Loucy (cell line): ENCODE data around the gene NBEA.

ENCODE experiments used
- H2AFZ ChIP-seq: fragments of 200-600 bp; sonication (generic); 2 replicates; pipeline ENCODE4 v1.6.0; 2016; ENCODE audit warnings: antibody characterized with exemption, mild to moderate bottlenecking, low read length, moderate library complexity
- H3F3A ChIP-seq: fragments of 200-600 bp; 2 replicates; pipeline ENCODE4 v1.6.0; 2016; ENCODE audit warnings: antibody characterized with exemption, low read depth, mild to moderate bottlenecking
- H3K27me3 ChIP-seq: fragments of 200-600 bp; sonication (generic); 2 replicates; pipeline ENCODE4 v1.6.1; 2014; ENCODE audit warnings: low read length, mild to moderate bottlenecking; ENCODE audit not compliant: insufficient read depth, poor library complexity, severe bottlenecking
- H3K36me3 ChIP-seq: fragments of 200-600 bp; sonication (generic); 2 replicates; pipeline ENCODE4 v1.6.1; 2016; ENCODE audit warnings: low read length; ENCODE audit not compliant: insufficient read depth
- H3K4me1 ChIP-seq: fragments of 200-600 bp; sonication (generic); 2 replicates; pipeline ENCODE4 v1.5.1; 2014; ENCODE audit warnings: low read length, mild to moderate bottlenecking; ENCODE audit not compliant: insufficient read depth, poor library complexity, severe bottlenecking
- H3K4me2 ChIP-seq: fragments of 200-600 bp; sonication (generic); 2 replicates; pipeline ENCODE4 v1.6.0; 2014; ENCODE audit warnings: antibody characterized with exemption, low read length, low read depth, mild to moderate bottlenecking; ENCODE audit not compliant: poor library complexity, severe bottlenecking
- H3K4me3 ChIP-seq: fragments of 200-600 bp; sonication (generic); 2 replicates; pipeline ENCODE4 v1.5.1; 2014; ENCODE audit warnings: low read length, mild to moderate bottlenecking, mixed read lengths; ENCODE audit not compliant: poor library complexity, severe bottlenecking
- H3K79me2 ChIP-seq: fragments of 200-600 bp; sonication (generic); 2 replicates; pipeline ENCODE4 v1.6.1; 2014; ENCODE audit warnings: low read length; ENCODE audit not compliant: insufficient read depth
- H3K9ac ChIP-seq: fragments of 200-600 bp; sonication (generic); 2 replicates; pipeline ENCODE4 v1.6.0; 2014; ENCODE audit warnings: mild to moderate bottlenecking, low read depth, low read length, moderate library complexity; ENCODE audit not compliant: poor library complexity, severe bottlenecking
- H3K9me2 ChIP-seq: fragments of 200-600 bp; sonication (generic); replicated peaks from 2 replicates; pipeline ENCODE4 v1.6.1; 2016; ENCODE audit warnings: low read depth, low read length, mixed read lengths
- H3K9me3 ChIP-seq: fragments of 200-600 bp; sonication (generic); 2 replicates; pipeline ENCODE4 v1.6.1; 2014; ENCODE audit warnings: mild to moderate bottlenecking, antibody characterized with exemption, low read length, low read depth; ENCODE audit not compliant: insufficient read depth
- H4K20me1 ChIP-seq: fragments of 200-600 bp; sonication (generic); 2 replicates; pipeline ENCODE4 v1.6.0; 2014; ENCODE audit warnings: antibody characterized with exemption, low read length, mild to moderate bottlenecking; ENCODE audit not compliant: insufficient read depth, poor library complexity, severe bottlenecking
- CTCF ChIP-seq: fragments of 200-600 bp; sonication (generic); conservative IDR thresholded peaks from 2 replicates; pipeline ENCODE4 v1.5.1; 2014; ENCODE audit warnings: mild to moderate bottlenecking, antibody characterized with exemption, low read length
- EZH2phosphoT487 ChIP-seq: fragments of 200-600 bp; IDR thresholded peaks from 2 replicates; pipeline ENCODE4 v1.6.1; 2018; ENCODE audit warnings: antibody characterized with exemption, mild to moderate bottlenecking, moderate library complexity, borderline replicate concordance

NBEA gene

GRCh38 chr13:34942732-34943435 is 814 bp downstream of the NBEA start:
- peaks cover 32% of the 10 kb centered on the region for H3K4me1 ChIP-seq
- no peaks in the 10 kb centered on the region for H3K36me3 ChIP-seq
- H3K4me3 ChIP-seq: peak overlapping the region; percentile 81
- peak overlapping the region; percentile 58 for H3K9ac ChIP-seq
- no peaks in the 10 kb centered on the region for H3K27me3 ChIP-seq
- no peaks in the 10 kb centered on the region for H3K9me2 ChIP-seq
- peak overlapping the region; percentile 87 for H3K4me2 ChIP-seq
- peak overlapping the region; percentile 98 for H2AFZ ChIP-seq
- TF ChIP-seq CTCF: no peak
- TF ChIP-seq EZH2phosphoT487: no peak
- H4K20me1 ChIP-seq: peaks cover 31% of the 10 kb centered on the region
- H3F3A ChIP-seq: 0 out of 2 replicates have a peak, but pooled peaks cover 3% of the 10 kb centered on the region
- H3K79me2 ChIP-seq: peaks cover 8% of the 10 kb centered on the region; the same call in 1 of the 2 replicates
- no peaks in the 10 kb centered on the region for H3K9me3 ChIP-seq

GRCh38 chr13:34943436-34944273 is 1.6 kb downstream of the NBEA start:
- Histone ChIP-seq H3K4me3 (peak overlapping the region; percentile 81), H4K20me1 (peaks cover 31% of the 10 kb centered on the region), H3K36me3 (no peaks in the 10 kb centered on the region), H3K9me3 (no peaks in the 10 kb centered on the region), H3K79me2 (peaks cover 11% of the 10 kb centered on the region; the same call in 1 of the 2 replicates), H3K4me2 (peak overlapping the region; percentile 87), H3F3A (0 out of 2 replicates have a peak, but pooled peaks cover 3% of the 10 kb centered on the region), H3K9ac (peak overlapping the region; percentile 58), H3K27me3 (no peaks in the 10 kb centered on the region), H3K4me1 (peaks cover 36% of the 10 kb centered on the region), H2AFZ (peak overlapping the region; percentile 3; the same call in 1 of the 2 replicates), H3K9me2 (no peaks in the 10 kb centered on the region)
- TF ChIP-seq CTCF: no peak
- TF ChIP-seq EZH2phosphoT487: no peak

- Histone ChIP-seq H3F3A (0 out of 2 replicates have a peak, but pooled peaks cover 3% of the 10 kb centered on the region), H3K4me1 (peaks cover 36% of the 10 kb centered on the region), H3K79me2 (peaks cover 11% of the 10 kb centered on the region; the same call in 1 of the 2 replicates), H2AFZ (no peak overlapping the region), H3K27me3 (no peaks in the 10 kb centered on the region), H3K36me3 (no peaks in the 10 kb centered on the region), H3K9me3 (no peaks in the 10 kb centered on the region), H4K20me1 (peaks cover 31% of the 10 kb centered on the region), H3K9ac (peak overlapping the region; percentile 31), H3K4me3 (peak overlapping the region; percentile 81), H3K9me2 (no peaks in the 10 kb centered on the region), H3K4me2 (peak overlapping the region; percentile 87)
- TF ChIP-seq EZH2phosphoT487: no peak
Measured at GRCh38 chr13:34944274-34944634, 2.2 kb downstream of the NBEA start.
